IPS-NIHi7 (cell line): ENCODE results near the gene PLB1.

Source experiments
- DNase-seq: peaks from one replicate; pipeline ENCODE4 v3.0.0; 2012; ENCODE audit warnings: mixed read lengths; ENCODE audit errors: extremely low spot score

Gene PLB1

DNA sequence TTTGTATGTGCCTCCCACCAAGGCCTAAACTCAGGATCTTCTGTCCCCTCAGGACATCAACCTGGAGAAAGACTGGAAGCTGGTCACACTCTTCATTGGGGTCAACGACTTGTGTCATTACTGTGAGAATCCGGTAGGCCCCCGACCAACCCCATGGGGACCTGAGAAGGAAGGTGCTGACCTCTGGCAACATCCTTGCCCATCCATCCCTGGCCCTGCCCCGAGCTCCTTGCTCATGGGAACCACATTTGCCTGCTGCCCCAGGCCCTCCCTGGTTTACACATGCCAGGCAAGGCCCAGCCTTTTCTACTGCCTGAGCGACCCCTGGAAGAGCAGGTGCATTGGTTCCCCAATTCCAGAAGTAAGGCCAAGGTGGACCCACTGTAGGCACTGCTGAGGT, 130.5 kb downstream of the PLB1 start:
- no peak for DNase-seq

DNA sequence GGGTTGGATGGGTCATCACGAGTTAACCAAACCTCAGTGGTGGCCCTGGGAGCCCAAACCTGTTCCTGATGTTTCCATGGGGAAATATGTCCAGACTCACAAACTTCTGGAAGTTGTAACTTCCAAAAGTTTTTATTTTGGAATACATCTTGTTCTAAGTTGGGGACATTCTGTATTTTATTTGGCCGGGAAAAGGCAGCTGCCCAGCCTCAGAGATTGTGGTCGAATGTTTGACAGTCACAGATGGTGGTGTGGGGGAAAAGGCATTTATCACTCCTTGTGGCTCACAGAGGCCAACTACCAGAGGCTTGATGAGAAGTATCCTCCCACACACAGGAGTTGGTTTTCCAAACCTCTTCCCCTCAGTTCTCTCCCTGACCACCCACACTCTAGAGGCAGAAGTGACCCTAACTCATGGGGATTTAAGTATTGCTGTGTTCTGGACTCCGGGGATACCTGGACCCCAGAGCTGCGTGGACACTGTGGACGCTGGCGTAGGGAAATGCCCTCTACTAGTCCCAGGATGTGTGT, 131.1 kb downstream of the PLB1 start:
- no peak for DNase-seq

GRCh38 chr2:28627722-28628480, 132.0 kb downstream of the PLB1 start:
- no peak for DNase-seq

DNA sequence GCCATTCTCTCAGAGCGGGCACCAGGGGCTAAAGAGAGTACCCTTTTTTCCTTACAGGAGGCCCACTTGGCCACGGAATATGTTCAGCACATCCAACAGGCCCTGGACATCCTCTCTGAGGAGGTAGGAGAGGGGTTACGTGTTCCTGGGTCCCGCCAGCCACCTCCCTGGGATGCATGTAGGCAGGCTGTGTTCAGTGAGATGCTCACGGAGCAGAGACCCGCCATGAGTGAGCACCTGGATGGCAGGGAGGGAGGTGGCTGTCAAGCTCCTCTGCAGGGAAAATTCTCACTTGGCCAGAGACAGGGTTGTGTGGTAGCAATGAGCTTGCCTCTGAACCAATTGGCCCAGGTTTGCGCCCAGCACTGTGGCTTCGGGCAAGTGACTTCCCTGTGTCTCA, 132.6 kb downstream of the PLB1 start:
- DNase-seq, result no peak

DNA sequence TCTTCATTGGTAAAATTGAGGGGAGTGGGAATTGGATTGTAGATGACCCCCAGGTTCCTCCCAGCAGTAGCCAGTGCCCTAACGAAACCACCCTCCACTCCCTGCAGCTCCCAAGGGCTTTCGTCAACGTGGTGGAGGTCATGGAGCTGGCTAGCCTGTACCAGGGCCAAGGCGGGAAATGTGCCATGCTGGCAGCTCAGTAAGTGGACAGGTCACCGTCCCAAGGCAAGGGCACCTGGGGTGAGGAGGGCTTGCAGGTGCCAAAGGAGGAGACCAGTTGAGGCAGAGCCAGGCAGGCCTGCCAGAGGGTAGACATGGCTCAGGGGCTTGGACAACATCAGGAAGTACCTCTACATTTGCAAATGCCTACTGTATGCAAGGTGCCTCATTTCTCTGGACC, 133.1 kb downstream of the PLB1 start:
- DNase-seq, result no peak

- no peak for DNase-seq
Measured at GRCh38 chr2:28629910-28630309, 134.1 kb downstream of the PLB1 start.

GRCh38 chr2:28630341-28630740, 134.5 kb downstream of the PLB1 start:
- no peak for DNase-seq

DNA sequence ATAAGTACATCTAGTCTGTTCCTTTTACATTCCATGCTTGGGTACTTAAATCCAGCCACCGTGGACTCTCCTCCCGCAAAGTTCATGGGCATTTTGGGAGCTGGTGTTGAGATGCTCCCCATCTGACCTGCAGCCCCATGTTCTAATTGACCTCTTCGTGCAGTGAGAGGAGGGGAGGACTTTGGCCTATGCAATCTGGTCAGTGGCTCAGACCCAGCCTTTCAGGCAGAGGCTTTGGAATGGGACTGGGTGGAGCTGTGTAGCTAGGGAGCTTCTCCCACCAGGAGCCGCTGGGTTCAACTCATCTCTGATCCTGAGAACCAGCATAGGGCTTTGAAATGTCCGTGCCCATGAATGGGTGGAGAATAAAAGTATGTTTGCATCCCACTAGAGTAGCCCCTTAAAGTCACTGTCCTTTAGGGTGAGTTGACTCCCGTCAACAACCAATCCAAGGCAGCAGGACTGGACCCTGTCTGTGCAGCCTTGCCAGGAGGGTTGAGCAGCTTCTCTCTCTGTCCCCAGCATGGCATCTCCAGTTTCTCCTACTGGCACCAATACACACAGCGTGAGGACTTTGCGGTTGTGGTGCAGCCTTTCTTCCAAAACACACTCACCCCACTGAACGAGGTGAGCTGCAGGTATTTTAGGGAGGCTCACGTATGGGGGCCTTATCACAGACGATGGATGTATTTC, 135.8 kb downstream of the PLB1 start:
- no peak for DNase-seq

GRCh38 chr2:28632791-28633190, 136.9 kb downstream of the PLB1 start:
- no peak for DNase-seq

GRCh38 chr2:28633204-28633603, 137.3 kb downstream of the PLB1 start:
- no peak for DNase-seq

GRCh38 chr2:28633746-28634145, 137.9 kb downstream of the PLB1 start:
- DNase-seq, result no peak

- DNase-seq, result no peak
Measured at GRCh38 chr2:28635191-28635611, 139.3 kb downstream of the PLB1 start.

DNA sequence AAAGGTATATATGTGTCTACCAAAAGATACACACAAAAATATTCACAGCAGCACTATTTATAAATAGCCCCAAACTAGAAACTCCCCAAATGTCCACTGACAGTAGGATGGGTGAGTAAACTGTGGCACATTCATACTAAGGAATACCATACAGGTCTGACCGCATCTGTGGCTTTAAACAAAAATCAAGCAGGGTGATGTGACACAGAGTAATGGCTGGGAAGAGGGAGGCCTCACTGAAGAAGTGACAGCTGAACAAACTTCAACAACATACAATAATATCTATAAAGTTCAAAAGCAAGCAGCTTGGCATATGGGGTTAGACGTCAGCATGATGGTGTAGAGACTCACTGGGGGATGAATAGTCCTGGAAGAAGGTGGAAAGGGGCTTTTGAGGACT, 140.6 kb downstream of the PLB1 start:
- DNase-seq, result no peak

DNA sequence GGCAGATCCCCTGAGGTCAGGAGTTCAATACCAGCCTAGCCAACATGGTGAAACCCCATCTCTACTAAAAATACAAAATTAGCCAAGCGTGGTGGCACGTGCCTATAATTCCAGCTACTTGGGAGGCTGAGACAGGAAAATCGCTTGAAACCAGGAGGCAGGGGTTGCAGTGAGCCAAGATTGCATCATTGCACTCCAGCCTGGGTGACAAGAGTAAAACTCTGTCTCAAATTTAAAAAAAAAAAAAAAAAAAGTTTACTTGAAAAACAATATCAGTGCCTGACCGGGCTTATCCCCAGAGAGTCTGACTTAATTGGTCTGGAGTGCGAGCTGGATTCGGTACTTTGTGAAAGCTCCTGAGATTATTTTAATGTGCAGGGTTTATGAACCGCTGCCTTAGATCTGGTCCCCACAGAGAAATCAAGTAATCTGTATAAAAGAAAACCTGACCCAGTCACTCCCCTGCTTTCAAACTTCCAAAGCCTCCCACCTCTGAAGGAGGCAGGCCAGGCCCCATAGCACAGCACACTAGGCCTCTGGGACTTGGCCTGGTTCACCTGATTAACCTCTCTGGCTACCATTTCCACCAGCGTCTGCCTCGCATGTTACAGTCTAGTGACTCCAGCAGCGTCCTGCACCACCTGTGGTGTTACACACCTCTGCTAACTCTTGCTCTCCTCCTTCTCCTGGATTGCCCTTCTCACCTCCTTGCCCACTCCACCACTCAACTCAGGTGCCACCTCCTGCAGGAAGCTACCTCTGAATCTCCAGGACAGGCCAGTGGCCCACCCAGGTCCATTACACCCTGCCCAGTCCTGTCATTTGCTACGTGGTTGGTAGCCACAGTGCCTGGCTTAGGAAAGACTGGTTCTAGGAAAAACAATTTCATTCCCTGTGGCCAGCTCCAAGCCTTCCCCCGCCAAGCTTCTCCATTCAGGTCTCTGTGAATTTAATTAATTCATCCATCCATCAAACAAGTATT, 141.5 kb downstream of the PLB1 start:
- DNase-seq, result no peak

GRCh38 chr2:28638102-28638501, 142.2 kb downstream of the PLB1 start:
- DNase-seq, result no peak

GRCh38 chr2:28639092-28639691, 143.3 kb downstream of the PLB1 start:
- no peak for DNase-seq

- no peak for DNase-seq
Measured at GRCh38 chr2:28639836-28640235, 144.0 kb downstream of the PLB1 start.

DNA sequence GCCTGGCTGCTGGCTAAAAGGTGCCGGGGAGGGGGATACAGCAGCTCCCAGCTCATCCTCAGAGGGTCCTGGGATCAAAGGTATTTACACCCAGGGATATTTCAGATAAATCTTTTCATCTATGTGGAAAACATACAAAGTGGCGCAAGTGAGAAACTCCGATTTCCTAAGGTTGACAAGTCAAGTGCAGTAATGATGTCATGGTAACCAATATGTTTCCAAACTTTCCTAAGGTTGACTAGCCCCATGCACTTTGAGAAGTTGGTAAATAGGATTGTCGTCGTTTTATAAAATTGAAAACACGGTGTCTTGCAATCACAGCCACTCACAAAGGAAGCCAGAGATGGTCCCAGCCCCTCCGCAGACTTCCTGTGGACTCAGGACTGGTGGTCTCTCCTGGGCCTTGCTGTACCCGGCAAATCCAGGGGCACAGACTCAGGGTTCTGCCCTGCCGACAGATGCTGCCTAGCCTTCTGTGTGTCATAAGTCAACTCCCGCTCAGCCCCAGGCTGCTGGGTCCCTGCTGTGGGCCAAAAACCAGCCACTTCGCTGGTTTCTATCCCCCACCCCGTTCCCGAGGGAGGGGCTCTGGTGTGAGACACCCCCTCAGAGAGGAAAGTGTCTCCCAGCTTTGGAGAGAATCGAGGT, 144.5 kb downstream of the PLB1 start:
- DNase-seq, result no peak

- DNase-seq, result no peak
Measured at GRCh38 chr2:28640908-28641300, 145.0 kb downstream of the PLB1 start.

DNA sequence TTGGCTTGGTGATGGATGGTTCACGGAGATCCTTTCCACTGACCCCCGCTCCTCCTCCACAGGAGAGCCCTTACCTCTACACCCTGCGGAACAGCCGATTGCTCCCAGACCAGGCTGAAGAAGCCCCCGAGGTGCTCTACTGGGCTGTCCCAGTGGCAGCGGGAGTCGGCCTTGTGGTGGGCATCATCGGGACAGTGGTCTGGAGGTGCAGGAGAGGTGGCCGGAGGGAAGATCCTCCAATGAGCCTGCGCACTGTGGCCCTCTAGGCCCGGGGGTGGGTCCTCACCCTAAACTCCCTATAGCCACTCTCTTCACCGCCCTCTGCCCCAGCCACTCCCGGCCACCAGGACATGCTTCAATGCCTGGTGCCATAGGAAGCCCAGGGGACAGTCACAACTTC, 146.9 kb downstream of the PLB1 start:
- DNase-seq, result no peak

DNA sequence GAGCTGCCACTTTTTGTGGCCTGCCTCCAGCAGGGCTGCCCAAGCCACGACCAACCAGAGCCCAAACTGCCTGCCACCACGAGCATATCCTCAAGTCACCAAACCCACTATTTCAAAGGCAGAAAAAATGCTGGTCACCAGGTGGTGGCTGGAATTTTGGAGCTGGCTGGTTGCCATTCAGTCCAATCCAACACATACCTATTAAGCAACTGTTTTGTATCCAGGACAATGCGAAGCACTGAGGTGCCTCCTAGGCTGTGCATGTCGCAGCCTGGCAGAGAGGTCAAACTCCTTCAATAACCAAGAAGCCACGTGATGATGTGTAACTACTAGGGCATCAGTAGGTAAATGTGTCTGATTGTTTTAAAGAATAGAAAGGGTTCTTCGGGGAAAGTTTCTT, 147.5 kb downstream of the PLB1 start:
- DNase-seq, result no peak
